ENCODE data around the gene HOXA10.

The HOXA10 gene

DNA sequence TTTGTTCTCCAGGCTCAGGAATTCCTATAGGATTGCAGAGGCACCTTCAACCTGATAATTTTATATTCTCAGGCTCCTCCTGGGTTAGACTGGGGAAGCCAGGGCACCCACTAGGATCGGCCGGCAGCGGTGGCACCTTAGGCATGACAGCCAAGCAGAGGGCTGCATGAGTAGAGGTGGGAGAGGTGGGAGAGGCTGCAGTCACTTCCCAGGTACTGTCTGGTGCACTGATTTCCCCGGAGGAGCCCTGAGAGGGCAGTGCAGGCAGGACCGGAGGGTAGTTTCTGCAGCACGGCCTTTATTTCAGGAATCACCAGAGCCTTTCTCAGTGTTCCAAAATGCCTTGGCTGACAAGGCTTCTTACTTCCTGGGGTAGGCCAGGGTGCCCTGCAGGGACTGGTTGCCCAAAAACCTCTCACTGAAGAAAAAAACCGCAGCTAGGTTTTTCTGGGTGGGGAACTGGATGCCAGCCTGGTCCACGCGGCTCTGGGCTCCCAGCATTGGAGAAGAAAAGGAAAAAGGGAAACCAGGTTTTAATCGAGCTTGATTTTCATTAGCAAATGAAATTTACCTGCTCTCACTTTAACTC, 29.3 kb upstream of the HOXA10 start:
- no peak for DNase-seq

DNA sequence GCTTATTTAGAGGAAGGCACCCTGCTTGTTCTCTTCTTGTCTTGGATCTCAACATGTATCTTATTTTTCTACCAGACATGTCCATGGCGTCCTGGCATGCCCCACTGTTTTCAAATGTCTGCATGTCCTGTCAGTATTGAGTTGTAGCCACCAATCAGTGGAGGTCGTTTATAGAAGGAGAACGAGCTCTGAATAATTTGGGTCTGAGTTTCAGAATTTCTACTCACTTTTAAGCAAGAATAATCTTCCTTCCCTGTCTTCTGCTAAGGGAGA, 28.7 kb upstream of the HOXA10 start:
- no peak for DNase-seq

DNA sequence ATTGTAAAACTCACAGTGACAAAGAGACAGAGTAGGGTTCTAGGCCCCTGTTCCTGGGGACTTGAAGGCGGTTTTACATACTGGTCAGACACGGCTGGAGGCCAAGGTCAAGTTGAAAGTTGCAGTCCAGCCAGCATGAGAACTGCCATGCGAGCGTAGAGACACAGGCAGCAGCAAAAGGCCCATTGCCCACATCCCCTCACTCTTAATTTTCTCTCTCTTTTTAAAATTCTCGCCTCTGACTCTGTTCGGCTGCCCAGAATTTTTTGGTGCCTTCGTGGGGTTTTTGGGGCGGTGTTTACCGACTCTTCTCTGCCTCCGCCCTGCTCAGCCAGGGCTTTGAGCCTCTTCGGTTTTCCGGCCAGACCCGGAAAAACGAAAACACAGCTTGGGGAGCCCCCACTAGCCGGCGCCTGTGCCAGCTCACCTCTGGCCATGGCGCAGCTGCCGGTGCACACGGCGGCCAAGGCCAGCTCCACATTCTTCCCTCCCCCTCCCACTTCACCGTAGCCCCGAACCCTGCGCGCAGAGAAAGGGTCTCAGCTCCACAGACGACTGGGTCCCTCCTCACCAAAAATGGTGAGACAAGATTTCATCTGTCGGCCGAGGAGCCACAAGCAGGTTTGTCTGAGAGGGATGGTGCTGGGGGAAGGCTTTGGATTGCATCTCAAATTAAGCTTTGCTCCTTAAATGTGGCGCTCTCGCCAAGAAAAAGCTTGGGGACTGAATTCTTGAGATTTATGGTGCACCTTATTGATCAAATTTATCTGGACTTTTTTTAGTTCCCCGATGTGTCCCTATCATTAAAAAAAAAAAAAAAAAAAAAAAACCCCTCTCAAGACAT, 28.1 kb upstream of the HOXA10 start:
- no peak for DNase-seq

DNA sequence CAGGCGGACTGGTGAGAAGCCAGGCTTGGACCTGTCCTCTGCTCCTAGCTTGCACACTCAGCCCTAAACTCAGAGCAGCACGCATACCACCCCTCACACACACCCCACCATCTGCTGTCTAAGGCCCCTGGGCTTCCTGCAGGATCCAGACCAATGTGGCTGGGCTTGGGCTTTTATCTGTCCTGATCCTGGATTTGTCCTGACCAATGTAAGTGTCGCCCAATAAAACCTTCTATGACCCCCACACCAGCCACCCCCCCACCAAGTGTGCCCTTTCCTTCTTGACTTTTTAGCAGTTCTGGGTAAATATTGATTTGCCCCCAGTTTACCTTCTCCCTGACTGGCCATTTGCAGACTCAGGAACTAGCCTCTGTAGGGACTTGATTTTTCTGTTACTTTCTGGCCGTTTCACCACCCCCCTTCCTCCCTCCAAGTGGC, 27.5 kb upstream of the HOXA10 start:
- DNase-seq, result no peak

DNA sequence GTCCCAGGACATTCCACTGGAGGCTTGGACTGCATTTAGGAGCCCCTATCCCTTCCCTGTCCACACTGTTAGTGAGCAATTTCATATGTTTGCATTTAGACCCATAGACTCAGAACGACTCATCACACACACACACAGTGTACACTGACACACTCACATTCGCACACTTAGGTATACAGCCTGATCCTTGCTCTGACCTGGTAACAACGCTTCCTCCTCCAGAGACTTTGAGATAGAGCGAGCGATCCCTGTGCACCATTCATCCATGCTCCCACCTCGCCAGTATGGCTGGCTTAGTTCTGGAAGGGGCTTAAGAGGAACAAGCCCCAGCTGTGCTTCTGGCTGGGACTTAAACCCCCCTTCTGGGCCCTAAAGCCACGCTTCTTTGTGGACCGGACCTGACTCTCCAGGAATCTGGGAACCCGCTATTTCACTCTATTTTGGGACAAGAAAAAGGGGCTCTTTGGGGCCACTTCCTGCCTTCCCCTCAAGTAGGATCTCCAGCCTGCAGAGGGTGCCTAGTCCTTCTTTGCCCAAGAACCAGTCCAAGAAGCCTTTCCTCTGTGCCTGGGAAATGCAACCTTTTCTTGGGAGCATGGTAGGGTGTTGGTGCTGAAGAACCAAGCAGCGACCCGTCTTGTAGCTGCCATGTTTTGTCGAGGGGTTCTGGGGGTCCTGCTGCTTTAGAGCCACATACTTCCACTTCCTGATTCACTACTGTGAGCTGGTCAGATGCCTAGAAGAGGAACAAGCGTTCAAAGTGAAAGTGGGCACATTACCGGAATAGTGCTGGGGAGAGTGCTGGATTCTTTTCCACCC, 26.9 kb upstream of the HOXA10 start:
- DNase-seq, result no peak

DNA sequence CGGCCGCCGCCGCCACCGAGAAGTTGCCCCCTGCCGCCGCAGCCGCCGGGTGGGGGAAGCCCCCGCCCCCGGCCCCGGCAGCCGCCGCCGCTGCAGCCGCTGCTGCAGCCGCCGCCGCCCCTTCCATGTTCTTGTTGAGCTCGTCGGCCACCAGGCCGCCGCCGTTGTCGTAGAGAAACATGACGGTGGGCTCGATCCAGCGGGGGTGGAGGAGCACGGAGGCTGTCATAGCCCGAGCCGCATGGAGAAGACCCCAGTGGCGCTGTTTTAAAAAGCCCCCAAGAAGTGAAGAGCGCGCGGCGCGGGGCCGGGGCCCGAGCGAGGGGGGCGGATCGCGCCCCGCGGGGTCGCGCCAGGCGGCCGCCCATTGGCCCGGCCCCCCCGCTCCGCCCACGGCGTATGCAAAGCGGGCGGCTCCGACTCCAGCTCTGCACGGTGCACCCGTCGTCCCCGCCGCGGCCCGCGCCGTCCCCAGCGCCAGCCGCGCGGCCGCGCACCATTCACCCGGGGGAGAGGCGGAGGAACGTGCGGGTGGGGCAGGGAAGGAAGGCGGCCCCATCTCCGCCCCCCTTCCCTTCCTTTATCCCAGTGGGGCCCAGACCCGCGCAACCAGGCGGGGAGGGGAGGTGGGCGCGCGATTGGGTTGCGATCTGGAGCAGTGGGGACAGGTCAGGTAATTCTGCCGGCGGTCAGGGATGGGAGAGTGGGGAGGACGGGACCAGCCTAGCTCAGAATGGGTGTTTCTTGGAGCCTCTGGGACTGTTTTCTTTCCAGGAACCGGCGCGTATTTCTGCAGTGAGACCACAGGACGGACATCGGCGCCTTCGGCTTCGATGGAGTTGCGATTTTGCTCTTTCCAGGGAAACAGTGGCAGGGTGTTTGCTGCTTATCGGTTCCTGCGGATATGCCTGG, 26.0 kb upstream of the HOXA10 start, which contains the start of gene HOXA13:
Gene HOXA13, minus strand, starts transcription at position 243 of the 912 bp plus-strand sequence. Its CDS starts 14 bp downstream, at position 229.
- peak; percentile 48 for DNase-seq

DNA sequence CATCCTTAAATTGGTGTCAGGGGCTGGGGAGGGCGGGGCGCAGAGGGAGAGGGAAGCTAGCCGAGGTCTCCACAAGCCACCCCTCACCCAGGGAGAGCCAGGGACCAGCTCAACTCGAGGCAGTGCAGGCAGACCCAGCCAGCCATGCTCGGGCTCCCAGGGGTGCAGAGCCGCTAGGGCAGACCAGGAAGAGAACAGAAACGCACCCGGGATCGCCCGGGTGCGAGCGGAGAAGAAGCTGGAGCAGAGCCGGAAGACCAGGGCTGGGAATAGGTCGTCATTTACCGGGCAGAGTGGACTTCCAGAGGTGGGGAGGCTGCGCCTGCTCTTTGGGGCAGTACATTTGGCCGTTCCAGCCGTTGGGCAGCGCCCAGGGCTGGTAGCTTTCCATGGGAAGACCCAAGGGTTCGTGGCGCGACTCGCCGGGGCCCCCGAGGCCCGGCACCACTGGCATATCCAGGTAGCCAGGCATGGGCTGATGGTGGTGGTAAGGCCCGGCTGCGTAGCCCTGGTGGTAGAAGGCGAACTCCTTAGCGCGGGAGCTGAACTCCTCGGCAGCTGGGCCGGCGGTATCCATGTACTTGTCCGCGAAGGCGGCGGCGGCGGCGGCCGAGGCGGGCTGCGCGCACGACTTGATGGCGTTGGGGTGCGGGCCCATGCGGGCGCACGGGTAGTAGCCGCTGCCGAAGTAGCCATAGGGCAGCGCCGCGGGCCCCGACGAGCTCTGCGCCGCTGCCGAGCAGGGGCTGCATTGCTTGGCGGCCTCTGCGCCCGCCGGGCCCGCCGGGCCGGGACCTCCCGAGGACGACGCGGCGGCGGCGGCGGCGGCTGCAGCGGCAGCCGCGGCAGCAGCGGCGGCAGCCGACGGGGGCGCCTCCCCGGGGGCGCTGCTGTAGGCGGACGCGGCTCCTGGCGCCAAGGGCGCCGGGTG, 25.0 kb upstream of the HOXA10 start:
- no peak for DNase-seq

DNA sequence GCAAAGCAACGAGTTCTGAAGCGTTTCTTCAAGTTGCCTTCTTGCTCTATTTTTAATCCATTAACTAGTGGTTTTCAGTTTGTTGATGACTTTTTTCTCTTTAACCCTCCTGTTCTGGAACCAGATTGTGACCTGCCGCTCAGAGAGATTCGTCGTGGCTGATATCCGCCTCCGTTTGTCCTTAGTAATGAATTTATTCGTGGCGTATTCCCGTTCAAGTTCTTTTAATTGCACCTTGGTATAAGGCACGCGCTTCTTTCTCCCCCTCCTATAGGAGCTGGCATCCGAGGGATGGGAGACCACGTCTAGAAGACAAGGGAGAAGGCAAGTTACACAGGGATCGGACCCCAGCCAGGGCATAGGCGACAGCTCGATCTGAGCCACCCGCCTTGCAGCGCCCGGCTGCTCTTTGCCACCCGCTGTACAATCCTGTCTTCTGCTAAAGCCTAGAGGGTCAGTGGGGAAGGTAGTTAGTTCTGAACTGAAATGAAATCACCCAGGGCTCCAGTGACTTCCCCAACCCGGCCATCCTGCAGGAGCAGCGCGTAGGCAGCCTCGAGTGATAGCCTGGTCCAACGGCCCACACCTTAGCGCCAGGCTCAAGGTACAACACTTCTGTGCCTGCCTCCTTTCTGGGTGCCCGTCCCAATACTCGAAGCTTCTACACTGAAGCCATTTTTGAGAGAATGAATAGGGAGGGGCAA, 24.2 kb upstream of the HOXA10 start:
- DNase-seq, result no peak

DNA sequence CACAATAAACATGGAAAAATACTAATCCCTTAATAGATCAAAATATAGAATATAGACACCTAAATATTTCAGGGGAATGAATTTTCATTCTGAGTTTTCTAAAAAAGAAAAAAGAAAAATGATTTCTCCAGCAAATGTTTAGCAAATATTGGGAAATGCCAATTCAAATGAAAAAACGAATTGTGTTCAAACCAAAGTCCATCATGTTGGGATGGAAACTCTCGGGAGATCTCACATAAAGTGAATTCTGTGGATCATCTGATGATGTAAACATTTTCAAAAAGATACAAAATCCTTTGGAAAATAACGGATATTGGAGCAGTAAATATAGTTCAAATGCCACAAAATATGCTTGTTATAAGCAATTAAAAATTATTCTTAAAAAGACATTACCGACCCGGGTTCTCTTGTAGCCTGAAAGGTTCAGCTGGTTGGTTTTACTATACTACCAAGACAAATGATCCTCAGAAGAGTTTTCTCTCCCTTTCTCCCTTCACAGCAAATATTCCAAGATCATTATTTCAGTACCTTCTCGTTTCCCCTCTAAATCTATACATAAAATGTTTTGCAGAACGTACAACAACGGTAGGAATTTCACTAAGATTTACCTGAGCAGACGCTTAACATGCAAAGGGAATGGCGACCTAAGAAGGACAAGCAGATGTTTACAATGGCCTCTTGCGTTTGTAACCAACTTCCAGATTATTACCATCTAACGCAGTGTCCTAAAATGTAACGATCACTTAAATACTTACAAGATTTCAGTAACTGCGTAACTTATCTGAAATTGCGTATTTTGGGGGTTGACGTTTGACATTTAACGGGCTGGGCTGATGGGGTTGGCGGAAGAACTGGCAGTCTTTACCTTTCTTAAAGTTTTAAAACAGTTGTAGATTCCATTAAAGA, 23.3 kb upstream of the HOXA10 start:
- DNase-seq, result no peak

DNA sequence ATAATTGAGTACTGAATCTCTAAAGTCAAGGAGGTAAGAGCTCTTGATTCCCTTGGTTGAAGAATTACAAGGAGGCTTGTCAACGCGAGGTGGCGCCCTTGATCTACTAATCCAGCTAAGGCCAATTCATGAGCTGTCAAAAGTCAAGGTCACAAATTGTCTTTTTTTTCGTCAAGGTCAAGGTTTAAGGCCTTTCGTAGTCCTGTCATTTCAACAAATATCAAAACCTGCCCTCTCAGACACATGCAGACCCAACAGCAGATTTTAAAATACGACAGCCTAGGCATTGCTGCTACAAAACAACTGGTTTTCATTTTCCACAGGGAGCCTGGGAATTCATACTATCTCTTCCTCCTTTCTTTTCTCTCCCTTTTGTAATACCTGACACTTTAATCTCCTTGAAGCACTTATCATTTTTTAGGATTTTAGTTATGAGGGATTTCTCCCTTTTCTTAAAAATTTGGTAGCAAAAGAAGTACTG, 22.2 kb upstream of the HOXA10 start:
- DNase-seq, result peak; percentile 87

DNA sequence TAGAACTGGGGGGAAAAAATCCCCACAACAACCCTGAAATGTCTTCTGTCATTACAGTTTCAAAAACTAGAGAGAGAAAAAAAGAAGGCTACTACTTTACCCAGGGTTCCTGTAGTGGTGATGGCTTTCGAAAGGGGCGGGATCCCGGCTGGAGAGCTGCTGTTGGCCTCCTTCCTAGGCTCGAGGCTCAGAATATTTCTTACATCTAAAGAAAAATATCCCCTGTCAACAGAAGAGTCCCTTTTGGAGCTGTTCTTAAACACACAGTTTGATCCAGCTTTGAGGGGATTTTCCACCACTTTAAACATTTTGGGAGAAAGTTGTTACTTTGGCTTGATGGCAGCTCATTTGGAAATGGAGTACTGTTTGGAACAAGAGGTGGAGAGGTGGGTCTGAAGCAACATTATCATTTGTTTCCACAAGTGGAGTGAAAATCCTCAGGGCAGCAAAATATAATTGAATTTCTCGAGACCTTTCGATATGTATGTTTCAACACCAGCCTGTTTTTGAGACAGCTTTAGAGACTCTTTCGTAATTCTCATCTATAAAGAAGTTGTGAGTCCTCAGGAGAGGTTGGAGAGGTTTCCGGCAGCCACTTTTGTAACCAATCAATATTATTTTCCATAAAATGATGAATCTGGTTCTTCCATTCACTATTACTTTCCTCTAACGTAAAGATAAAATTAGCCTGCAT, 20.7 kb upstream of the HOXA10 start:
- no peak for DNase-seq

DNA sequence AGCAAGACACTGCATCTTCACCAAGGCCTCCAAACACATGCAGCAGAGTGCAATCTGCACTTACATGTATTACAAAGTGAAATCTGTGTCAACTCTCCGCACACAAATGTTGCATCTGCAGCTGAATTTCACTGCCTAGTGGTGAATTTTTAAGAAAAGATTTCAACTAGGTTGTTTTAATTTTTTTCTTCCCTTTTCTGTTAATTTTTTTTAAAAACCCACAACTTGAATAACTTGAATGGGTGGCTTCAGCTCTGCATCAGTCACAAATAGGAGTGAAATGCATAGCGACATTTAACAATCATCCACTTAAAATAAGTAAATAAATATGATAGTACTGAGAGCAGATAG, 19.9 kb upstream of the HOXA10 start:
- no peak for DNase-seq

DNA sequence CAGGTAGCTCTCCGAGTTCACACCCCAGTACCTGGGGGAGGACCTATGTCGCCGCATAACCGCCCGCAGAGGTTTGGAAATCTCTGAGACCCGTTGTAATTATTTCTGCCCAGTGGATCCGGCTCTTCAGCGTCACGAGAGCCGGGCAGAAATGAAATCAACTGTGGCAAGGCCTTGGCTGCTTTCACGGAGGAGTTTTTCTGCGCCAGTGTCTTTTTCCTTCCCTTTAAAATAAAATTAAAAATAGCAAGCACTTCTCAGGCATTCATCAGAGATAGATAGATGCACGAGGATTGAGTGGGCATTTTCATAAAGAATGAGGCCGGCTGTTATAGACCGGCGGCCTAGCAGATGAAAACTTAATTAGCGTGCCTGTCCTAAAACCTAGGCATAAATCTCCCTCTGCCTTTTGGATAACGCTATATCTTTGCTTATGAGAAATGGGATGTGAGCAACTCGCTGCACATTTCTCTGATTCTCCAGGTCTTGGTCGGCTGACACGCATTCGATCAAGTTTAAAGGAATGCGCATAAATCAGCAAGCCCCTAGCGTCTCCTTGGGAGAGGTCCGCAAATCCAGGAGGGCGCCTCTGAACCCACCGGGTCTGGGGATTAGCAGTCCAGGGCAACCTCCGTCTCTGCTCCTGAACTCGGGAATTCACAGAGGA, 19.3 kb upstream of the HOXA10 start:
- DNase-seq, result no peak

DNA sequence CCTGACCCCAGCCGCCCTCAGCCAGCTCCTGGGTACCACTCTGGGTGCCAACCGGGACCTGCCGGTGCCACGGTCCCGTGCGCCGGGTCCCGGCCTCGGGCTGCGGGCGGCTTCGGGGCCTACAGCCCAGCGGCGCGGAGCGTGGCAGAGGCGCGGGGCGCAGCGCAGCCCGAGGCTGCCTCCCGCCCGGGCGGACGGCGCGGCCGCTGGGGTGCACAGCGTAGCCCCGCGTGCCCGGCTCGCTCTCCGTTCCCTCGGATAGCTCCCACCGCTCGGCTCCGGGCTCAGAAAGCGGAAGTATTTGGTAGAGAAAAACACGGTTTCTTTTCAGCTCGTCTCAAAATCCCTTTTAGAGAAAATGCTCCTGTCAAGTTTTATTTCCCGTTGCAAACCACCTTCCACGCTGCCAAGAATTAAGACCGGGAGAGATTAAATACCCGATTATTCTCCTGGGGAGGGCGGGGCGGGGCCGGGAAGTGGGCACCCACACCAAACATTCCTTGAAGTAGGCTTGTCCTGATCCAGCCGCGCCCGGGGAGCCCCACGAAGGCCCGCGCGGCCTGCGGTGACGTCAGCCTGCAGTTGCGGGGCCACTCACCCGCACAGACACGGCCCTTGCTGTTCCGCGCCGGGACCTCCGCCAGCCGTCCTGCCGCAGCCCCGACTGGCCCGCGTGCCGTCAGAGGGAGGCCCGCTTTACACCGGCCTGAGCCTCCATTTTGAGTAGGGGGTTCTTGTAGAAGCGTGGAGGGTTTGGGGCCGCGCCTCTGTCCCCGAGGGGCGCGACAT, 18.6 kb upstream of the HOXA10 start:
- no peak for DNase-seq

DNA sequence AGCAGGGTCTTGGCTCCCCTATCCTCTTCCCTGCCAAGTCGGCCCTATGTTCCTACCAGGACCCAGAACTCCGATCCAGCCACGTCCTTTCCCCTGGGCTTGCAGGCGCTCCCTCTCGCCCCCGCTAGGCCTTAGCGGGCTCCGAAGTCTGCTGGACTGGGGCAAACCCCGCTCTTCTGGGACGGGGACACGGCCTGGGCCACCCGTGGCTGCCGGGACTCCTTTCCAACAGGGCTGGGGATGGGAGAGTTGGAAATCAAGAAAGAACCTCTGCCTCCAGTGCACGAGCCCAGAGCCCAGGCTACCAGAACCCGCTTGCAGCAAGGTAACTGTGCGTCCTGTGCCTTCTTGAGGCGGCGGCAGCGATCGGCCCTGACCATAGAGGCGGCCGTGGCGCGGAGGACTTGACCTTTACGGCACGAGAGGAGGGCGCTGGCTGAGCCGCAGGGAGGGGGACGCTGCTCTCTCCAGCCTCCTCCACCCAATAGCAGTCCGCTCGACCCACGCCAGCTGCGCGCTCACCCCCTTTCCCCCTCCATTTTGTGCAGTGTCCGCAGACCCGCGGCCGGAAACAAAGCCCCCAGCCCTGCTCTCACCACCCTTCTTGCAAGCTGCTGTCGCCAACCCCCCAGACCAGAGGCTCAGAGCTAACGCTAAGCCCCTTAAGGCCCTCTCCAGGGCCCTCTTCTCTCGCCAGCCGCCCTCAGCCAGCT, 17.9 kb upstream of the HOXA10 start:
- DNase-seq, result no peak

DNA sequence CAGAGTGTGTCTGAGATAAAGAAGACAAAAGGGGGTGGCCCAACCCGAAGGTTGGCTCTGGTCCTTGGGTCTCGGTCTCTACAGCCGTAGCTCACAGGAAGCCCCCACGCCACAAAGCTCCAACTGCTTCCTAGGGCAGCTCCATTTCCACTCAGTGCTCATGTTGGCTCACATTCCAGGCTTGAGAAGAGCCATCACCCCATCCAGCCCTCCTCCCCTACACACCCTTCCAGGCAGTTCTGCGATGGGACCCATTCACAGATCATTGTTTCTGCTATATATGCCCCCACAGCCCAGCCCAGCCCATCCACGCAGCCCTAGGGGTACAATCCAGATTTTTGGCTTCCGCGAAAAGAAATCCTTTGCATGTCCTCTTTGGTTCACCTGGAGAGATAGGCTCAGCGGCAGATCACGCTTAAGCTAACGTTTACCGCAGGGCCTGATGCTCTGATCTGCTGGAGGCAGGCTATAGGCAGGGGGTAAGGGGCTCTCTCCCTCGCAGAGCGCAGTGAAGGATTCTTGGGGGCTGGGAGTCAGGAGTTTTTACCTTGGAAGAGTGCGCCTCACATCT, 17.1 kb upstream of the HOXA10 start:
- DNase-seq, result no peak
